Tibial artery (tissue), 4 donors: Measurements from ENCODE around the gene NEB.

ENCODE experiments used
- DNase-seq, 2 donors: peaks; one replicate each; pipeline ENCODE4 v3.0.0-alpha.2; 2019
- H3K27ac ChIP-seq, 2 donors: fragments of 200-600 bp; sonication (generic) in 1 of 2; 1 replicate in 1 of 2; 2 replicates in 1 of 2; pipeline ENCODE4 v1.5.1; 2018 to 2019; ENCODE audit warnings: mild to moderate bottlenecking in 1 of 2
- H3K27me3 ChIP-seq, 2 donors: fragments of 200-600 bp; sonication (generic) in 1 of 2; one replicate each; pipeline versions ENCODE4 v1.5.1 to v1.6.0; 2016 to 2019
- H3K36me3 ChIP-seq, 3 donors: fragments of 200-600 bp; sonication (generic) in 2 of 3; one replicate each; pipeline ENCODE4 v1.5.1; 2016 to 2019; ENCODE audit warnings: mild to moderate bottlenecking in 2 of 3
- H3K4me1 ChIP-seq, 4 donors: fragments of 200-600 bp; sonication (generic) in 2 of 4; 1 replicate in 3 of 4; 2 replicates in 1 of 4; pipeline ENCODE4 v1.5.1; 2016 to 2019
- H3K4me3 ChIP-seq, 2 donors: fragments of 200-600 bp; sonication (generic) in 1 of 2; 1 replicate in 1 of 2; 2 replicates in 1 of 2; pipeline ENCODE4 v1.5.1; 2018 to 2019; ENCODE audit warnings: mild to moderate bottlenecking in 2 of 2
- H3K9me3 ChIP-seq, 3 donors: fragments of 200-600 bp; sonication (generic) in 1 of 3; one replicate each; pipeline ENCODE4 v1.5.1; 2016 to 2019
- CTCF ChIP-seq, 2 experiments: fragments of 200-600 bp in 1 of 2; fragments of 450-650 bp in 1 of 2; IDR thresholded peaks; one replicate each; pipeline ENCODE4 v1.5.1; 2017 to 2019; ENCODE audit warnings: antibody characterized with exemption in 2 of 2, mild to moderate bottlenecking in 1 of 2, moderate library complexity in 1 of 2
- intact Hi-C: fragments of 100-400 bp; cut with DNase I; formaldehyde crosslinking; loops from one replicate; pipeline ENCODE4 v1.15.0; 2023; ENCODE audit warnings: low total_unique reads

Gene NEB, protein sequence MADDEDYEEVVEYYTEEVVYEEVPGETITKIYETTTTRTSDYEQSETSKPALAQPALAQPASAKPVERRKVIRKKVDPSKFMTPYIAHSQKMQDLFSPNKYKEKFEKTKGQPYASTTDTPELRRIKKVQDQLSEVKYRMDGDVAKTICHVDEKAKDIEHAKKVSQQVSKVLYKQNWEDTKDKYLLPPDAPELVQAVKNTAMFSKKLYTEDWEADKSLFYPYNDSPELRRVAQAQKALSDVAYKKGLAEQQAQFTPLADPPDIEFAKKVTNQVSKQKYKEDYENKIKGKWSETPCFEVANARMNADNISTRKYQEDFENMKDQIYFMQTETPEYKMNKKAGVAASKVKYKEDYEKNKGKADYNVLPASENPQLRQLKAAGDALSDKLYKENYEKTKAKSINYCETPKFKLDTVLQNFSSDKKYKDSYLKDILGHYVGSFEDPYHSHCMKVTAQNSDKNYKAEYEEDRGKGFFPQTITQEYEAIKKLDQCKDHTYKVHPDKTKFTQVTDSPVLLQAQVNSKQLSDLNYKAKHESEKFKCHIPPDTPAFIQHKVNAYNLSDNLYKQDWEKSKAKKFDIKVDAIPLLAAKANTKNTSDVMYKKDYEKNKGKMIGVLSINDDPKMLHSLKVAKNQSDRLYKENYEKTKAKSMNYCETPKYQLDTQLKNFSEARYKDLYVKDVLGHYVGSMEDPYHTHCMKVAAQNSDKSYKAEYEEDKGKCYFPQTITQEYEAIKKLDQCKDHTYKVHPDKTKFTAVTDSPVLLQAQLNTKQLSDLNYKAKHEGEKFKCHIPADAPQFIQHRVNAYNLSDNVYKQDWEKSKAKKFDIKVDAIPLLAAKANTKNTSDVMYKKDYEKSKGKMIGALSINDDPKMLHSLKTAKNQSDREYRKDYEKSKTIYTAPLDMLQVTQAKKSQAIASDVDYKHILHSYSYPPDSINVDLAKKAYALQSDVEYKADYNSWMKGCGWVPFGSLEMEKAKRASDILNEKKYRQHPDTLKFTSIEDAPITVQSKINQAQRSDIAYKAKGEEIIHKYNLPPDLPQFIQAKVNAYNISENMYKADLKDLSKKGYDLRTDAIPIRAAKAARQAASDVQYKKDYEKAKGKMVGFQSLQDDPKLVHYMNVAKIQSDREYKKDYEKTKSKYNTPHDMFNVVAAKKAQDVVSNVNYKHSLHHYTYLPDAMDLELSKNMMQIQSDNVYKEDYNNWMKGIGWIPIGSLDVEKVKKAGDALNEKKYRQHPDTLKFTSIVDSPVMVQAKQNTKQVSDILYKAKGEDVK (N-terminal part only)

DNA sequence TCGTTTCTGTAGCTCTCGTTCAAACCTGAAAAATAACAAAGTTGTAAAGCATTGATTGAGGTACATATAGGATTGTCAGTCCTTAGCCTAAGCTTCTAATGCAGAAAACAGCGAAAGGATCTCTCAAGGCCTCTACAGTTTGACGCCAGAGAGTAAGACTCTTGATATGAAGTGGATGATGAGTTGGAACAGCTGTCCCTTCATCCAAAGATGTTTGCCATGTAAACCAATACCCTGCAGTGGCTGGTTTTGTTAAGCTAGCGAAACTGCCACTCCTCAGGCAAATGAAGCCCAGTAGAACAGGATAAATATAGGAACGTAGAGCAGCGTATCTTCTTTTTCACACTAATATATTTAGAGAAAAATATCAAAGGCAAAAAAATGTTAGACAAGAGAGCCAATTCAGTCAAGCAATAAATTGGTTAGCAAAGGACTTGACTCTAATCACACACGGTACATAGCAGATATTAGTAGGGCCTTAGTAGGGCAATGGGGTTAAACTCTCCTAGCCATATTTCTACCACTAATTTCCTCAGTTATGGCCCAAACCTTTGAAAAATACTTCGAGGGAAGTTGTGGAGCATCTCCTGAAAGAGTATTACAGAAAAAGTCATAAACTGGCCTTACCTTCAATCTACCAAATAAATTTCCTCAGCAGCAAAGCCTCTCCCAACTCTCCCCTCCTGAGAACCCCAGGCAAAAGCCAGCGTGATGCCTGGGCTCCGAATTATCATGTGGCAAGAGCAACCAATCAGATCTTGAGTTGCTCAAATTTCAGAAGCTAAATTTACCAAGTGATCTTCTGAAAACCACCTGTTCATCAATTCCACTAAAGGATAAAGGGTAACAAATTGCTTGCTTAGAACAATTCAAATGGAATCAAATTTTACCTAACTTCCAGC, at the start of gene NEB:
Gene NEB (minus strand): TSS at position 706 of the 902 bp plus-strand sequence. CDS start 1,320 bp downstream, outside the sequence.
- H3K4me3 ChIP-seq = no peak within 1 kb of the TSS
- peaks cover 0 to 2% (median under 1%) of the 10 kb centered on the region in 3 donors for H3K9me3 ChIP-seq
- intact Hi-C loops = loop anchor here (5.0 kb wide), 1 partner anchor 1233 kb away; no protein-coding TSS in a partner anchor
- H3K36me3 ChIP-seq = peaks cover 0 to under 1% (median 0%) of the 10 kb centered on the region in 3 donors
- no peak for TF ChIP-seq CTCF (IDR thresholded peaks at IDR 0.05)
- H3K27me3 ChIP-seq = no peaks in the 10 kb centered on the region
- no peak for DNase-seq
- H3K27ac ChIP-seq = no peak within 1 kb of the TSS
- no peaks in the 10 kb centered on the region for H3K4me1 ChIP-seq

DNA sequence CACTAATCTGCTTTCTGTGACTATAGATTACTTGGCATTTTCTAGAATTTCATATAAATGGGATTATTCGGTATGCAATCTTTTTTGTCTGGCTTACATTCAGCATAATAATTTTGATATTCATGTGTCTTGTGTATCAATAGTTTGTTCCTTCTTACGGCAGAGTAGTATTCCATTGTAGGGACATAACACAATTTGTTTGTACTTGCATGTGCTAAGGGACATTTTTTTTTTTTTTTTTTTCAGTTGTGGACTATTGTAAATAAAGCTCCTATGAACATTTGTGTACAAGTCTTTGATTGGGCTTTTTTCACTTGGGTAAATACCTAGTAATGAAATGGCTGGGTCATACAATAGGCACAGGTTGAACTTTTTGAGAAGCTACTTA, 48.9 kb upstream of the NEB start:
- Histone ChIP-seq H3K27ac (no peak overlapping the region), H3K27me3 (no peaks in the 10 kb centered on the region), H3K4me1 (no peaks in the 10 kb centered on the region), H3K4me3 (no peak overlapping the region), H3K36me3 (peaks cover 25 to 35% (median 35%) of the 10 kb centered on the region in 3 donors), H3K9me3 (peaks cover 0 to 4% (median 0%) of the 10 kb centered on the region in 3 donors)
- no peak for TF ChIP-seq CTCF (IDR thresholded peaks at IDR 0.05)
- intact Hi-C loops = no loop called here
- DNase-seq = no peak

- H3K4me1 ChIP-seq = no peaks in the 10 kb centered on the region
- no peak for TF ChIP-seq CTCF (IDR thresholded peaks at IDR 0.05)
- H3K9me3 ChIP-seq = peaks cover 0 to 4% (median 0%) of the 10 kb centered on the region in 3 donors
- H3K27me3 ChIP-seq = no peaks in the 10 kb centered on the region
- peaks cover 30 to 35% (median 35%) of the 10 kb centered on the region in 3 donors for H3K36me3 ChIP-seq
- H3K27ac ChIP-seq = no peak overlapping the region
- H3K4me3 ChIP-seq = no peak overlapping the region
- no peak for DNase-seq
- intact Hi-C loops = no loop called here
These were observed 48.3 kb upstream of the NEB start for GRCh38 chr2:151782378-151783132.

DNA sequence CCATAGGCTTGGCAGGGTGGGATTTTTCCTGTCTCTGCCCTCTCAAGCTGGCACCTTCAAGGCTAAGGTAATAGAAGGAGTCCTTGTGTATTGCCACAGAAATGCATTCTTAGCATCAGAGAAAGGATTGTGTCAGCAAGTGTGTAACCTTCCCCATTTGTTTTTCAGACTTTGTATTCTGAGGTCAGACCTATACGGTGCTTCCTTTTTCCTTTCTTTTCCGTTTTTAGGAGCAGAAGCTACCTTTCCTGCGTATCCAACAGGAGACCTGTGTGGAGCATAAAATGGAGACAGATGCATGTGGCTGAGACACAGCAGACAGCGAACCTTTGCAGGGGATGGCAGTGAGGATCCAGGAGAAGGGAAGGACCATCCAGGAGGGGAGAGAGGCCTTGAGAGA, 47.4 kb upstream of the NEB start:
- Histone ChIP-seq H3K27ac (no peak overlapping the region), H3K4me3 (no peak overlapping the region), H3K9me3 (peaks cover 0 to 4% (median 0%) of the 10 kb centered on the region in 3 donors), H3K4me1 (no peaks in the 10 kb centered on the region), H3K36me3 (peaks cover 34 to 42% (median 38%) of the 10 kb centered on the region in 3 donors), H3K27me3 (no peaks in the 10 kb centered on the region)
- no peak for TF ChIP-seq CTCF (IDR thresholded peaks at IDR 0.05)
- intact Hi-C loops = no loop called here
- DNase-seq = no peak
